HepG2 (cell line): ENCODE measurements around the gene CDK3. TPM values are rescaled to one million over a fixed set of nuclear protein-coding genes. Genes with fewer than 3 reads are reported as not detected.

Experiments
- ARID2 ChIP-seq: sonication (generic); formaldehyde crosslinking; IDR thresholded peaks from 2 replicates; pipeline ENCODE4 v1.8.1; 2022; ENCODE audit warnings: mild to moderate bottlenecking, missing genetic modification reagents, borderline replicate concordance
- BORCS8-MEF2B ChIP-seq: sonication (generic); formaldehyde crosslinking; IDR thresholded peaks from 2 replicates; pipeline ENCODE4 v1.8.0; 2022; ENCODE audit warnings: mild to moderate bottlenecking, missing genetic modification reagents
- DMAP1 ChIP-seq: IDR thresholded peaks from 2 replicates; pipeline ENCODE4 v1.6.1; 2016
- FLYWCH1 ChIP-seq: sonication (generic); formaldehyde crosslinking; IDR thresholded peaks from 2 replicates; pipeline ENCODE4 v1.8.1; 2023; ENCODE audit warnings: mild to moderate bottlenecking, missing genetic modification reagents
- FOXA3 ChIP-seq: IDR thresholded peaks from 2 replicates; pipeline ENCODE4 v1.6.1; 2016; ENCODE audit warnings: missing genetic modification reagents, missing compliant biosample characterization
- GTF2F1 ChIP-seq: fragments of 150-350 bp; IDR thresholded peaks from 2 replicates; pipeline ENCODE4 v1.6.1; 2014; ENCODE audit warnings: low read length
- KAT7 ChIP-seq: IDR thresholded peaks from 2 replicates; pipeline ENCODE4 v1.6.1; 2018; ENCODE audit warnings: borderline replicate concordance, missing compliant biosample characterization
- MIER3 ChIP-seq: IDR thresholded peaks from 2 replicates; pipeline ENCODE4 v1.6.1; 2016; ENCODE audit warnings: missing compliant biosample characterization, borderline replicate concordance
- MTA3 ChIP-seq: sonication (generic); formaldehyde crosslinking; IDR thresholded peaks from 2 replicates; pipeline ENCODE4 v1.4.0; 2020; ENCODE audit warnings: missing genetic modification reagents
- PRPF4 ChIP-seq: fragments of 200-400 bp; formaldehyde crosslinking; IDR thresholded peaks from 2 replicates; pipeline ENCODE4 v1.6.1; 2016; ENCODE audit warnings: low read length, low read depth; ENCODE audit not compliant: poor library complexity, severe bottlenecking
- SALL1 ChIP-seq: sonication (generic); formaldehyde crosslinking; IDR thresholded peaks from 2 replicates; pipeline ENCODE4 v1.8.0; 2022; ENCODE audit warnings: mild to moderate bottlenecking, missing genetic modification reagents
- SAP130 ChIP-seq: IDR thresholded peaks from 2 replicates; pipeline ENCODE4 v1.6.1; 2016; ENCODE audit warnings: low read depth
- SOX5 ChIP-seq: IDR thresholded peaks from 2 replicates; pipeline ENCODE4 v1.6.1; 2016; ENCODE audit warnings: borderline replicate concordance
- SPEN ChIP-seq: sonication (generic); formaldehyde crosslinking; IDR thresholded peaks from 2 replicates; pipeline ENCODE4 v1.5.1; 2020; ENCODE audit warnings: low read depth, mild to moderate bottlenecking, missing genetic modification reagents
- STAT6 ChIP-seq: sonication (generic); formaldehyde crosslinking; IDR thresholded peaks from 2 replicates; pipeline ENCODE4 v1.4.0; 2020; ENCODE audit warnings: missing genetic modification reagents, mild to moderate bottlenecking, borderline replicate concordance
- ZBTB21 ChIP-seq: sonication (generic); formaldehyde crosslinking; IDR thresholded peaks from 2 replicates; pipeline ENCODE4 v1.4.0; 2020; ENCODE audit warnings: missing genetic modification reagents
- ZBTB3 ChIP-seq: sonication (generic); formaldehyde crosslinking; IDR thresholded peaks from 2 replicates; pipeline ENCODE4 v1.4.0; 2020; ENCODE audit warnings: low read depth, mild to moderate bottlenecking, moderate library complexity, missing genetic modification reagents, borderline replicate concordance
- ZFP82 ChIP-seq: sonication (generic); formaldehyde crosslinking; IDR thresholded peaks from 2 replicates; pipeline ENCODE4 v1.5.1; 2020; ENCODE audit warnings: mild to moderate bottlenecking, missing genetic modification reagents, borderline replicate concordance
- ZFX ChIP-seq: sonication (generic); formaldehyde crosslinking; IDR thresholded peaks from 2 replicates; pipeline ENCODE4 v1.4.0; 2020; ENCODE audit warnings: mild to moderate bottlenecking, low read depth, missing genetic modification reagents, moderate library complexity
- ZNF501 ChIP-seq: sonication (generic); formaldehyde crosslinking; IDR thresholded peaks from 2 replicates; pipeline ENCODE4 v1.5.1; 2020; ENCODE audit warnings: mild to moderate bottlenecking, moderate library complexity, missing genetic modification reagents
- ZNF530 ChIP-seq: sonication (generic); formaldehyde crosslinking; IDR thresholded peaks from 2 replicates; pipeline ENCODE4 v1.5.0; 2020; ENCODE audit warnings: low read depth, mild to moderate bottlenecking, missing genetic modification reagents
- ZNF598 ChIP-seq: sonication (generic); formaldehyde crosslinking; IDR thresholded peaks from 2 replicates; pipeline ENCODE4 v1.5.1; 2020; ENCODE audit warnings: mild to moderate bottlenecking, missing genetic modification reagents, borderline replicate concordance
- ZNF75D ChIP-seq: sonication (generic); formaldehyde crosslinking; IDR thresholded peaks from 2 replicates; pipeline ENCODE4 v1.8.1; 2023; ENCODE audit warnings: missing genetic modification reagents, mild to moderate bottlenecking, borderline replicate concordance
- ZNF768 ChIP-seq: sonication (generic); formaldehyde crosslinking; IDR thresholded peaks from 2 replicates; pipeline ENCODE4 v1.4.0; 2020; ENCODE audit warnings: missing genetic modification reagents
- ZNF772 ChIP-seq: sonication (generic); formaldehyde crosslinking; IDR thresholded peaks from 2 replicates; pipeline ENCODE4 v1.5.0; 2020; ENCODE audit warnings: mild to moderate bottlenecking, missing genetic modification reagents
- polyA plus RNA-seq, 8 experiments: library from polyadenylated mRNA; depleted of rRNA in 3 of 8; stranded (reverse) in 7 of 8; unstranded in 1 of 8; fragments of >200 nt; fragmentation: Illumina TruSeq in 4 of 8; extraction: Trizol in 4 of 8; gene quantifications; 2 replicates each; pipeline versions ENCODE4 v1.2.1 to v1.2.3, GENCODE V29; 2011 to 2016; ENCODE audit warnings: low read depth in 4 of 8, missing spikeins in 1 of 8, mixed read lengths in 1 of 8; ENCODE audit not compliant: insufficient read depth in 1 of 8
- total RNA-seq, 5 experiments: library from RNA; depleted of rRNA; stranded (reverse); fragments of >200 nt; fragmentation: Illumina TruSeq; extraction: Trizol; gene quantifications; 2 replicates each; pipeline ENCODE4 v1.2.3, GENCODE V29; 2016; ENCODE audit warnings: low read depth in 1 of 5

The CDK3 gene
- total and polyA plus RNA-seq, 2 of the 13 experiments (the other 11 are each of a cell fraction or from before 2014, with no cell fraction given), result 5.8 to 11.4 TPM

- peak; percentile 11; the same call in 1 of the 2 replicates for TF ChIP-seq ZNF598
- no peak for TF ChIP-seq GTF2F1
- peak; percentile 25; the same call in 1 of the 2 replicates for TF ChIP-seq KAT7 (CRISPR knock-in tag)
- TF ChIP-seq ZBTB3 (CRISPR knock-in tag), result no peak
- no peak for TF ChIP-seq SAP130
- TF ChIP-seq SOX5 (CRISPR knock-in tag), result no peak
- no peak for TF ChIP-seq FOXA3 (CRISPR knock-in tag)
- TF ChIP-seq ZNF772 (CRISPR knock-in tag), result no peak
- TF ChIP-seq ZNF768 (CRISPR knock-in tag), result no peak; the same call in 1 of the 2 replicates
- no peak for TF ChIP-seq ZNF530 (CRISPR knock-in tag)
- TF ChIP-seq ZBTB21, result no peak
- TF ChIP-seq ZFX (CRISPR knock-in tag), result peak; percentile 1; the same call in 1 of the 2 replicates
- no peak for TF ChIP-seq SALL1 (CRISPR knock-in tag)
- no peak for TF ChIP-seq PRPF4
- no peak for TF ChIP-seq SPEN
- no peak; the same call in 1 of the 2 replicates for TF ChIP-seq DMAP1
- TF ChIP-seq ZNF501 (CRISPR knock-in tag), result peak; percentile 14; the same call in 1 of the 2 replicates
- TF ChIP-seq MTA3, result no peak
- TF ChIP-seq BORCS8-MEF2B, result 0 out of 2 replicates have a peak, but pooled peaks have one; percentile 15
- TF ChIP-seq ZNF75D (CRISPR knock-in tag), result no peak
- no peak for TF ChIP-seq STAT6 (CRISPR knock-in tag)
- 0 out of 2 replicates have a peak, but pooled peaks have one; percentile 14 for TF ChIP-seq ZFP82
- TF ChIP-seq FLYWCH1 (CRISPR knock-in tag), result no peak
- no peak for TF ChIP-seq MIER3 (CRISPR knock-in tag)
- 0 out of 2 replicates have a peak, but pooled peaks have one; percentile 46 for TF ChIP-seq ARID2 (CRISPR knock-in tag)
- TF ChIP-seq, all 625 proteins: peak for 12
Measured at GRCh38 chr17:76003915-76004314, 3.3 kb downstream of the CDK3 start (continued).
